ENCODE measurements around the gene OST4.

The OST4 gene

DNA sequence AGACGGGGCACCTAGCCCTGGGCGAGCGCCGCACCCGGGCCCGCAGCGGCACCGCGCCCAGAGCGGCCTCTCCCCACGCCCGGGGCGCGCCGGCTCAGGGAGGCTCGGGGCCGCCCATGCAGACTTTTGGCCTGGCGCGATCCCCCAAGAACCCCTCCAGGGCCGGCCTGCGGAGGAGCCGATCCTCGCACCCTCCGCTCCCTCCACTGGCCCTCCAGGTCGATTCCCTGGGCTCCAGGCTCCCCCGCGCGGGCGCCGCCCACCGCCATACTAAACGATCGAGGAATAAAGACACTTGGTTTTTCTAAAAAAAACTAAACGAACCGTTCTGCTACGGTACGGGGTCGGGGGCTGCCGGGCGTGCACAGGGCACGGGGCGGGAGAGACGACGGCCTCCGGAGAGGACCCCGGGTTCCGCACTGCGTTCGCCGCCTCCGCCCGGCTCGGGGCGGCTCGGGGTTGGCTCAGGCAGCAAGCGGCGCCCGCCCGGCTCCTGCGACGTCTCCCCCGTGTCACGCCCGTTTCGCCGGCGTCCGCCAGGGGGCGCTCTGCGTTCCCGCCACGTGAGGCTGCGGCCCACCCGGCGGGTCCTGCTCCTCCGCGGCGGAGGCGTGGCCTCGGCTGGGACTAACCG is 14.8 kb upstream of the OST4 start:
- Histone ChIP-seq H3K4me2 (ENCODE audit: low read length) (peak overlapping the region; percentile 88), H3K9ac (ENCODE audit: low read length) (peak overlapping the region; percentile 73), H3F3A (ENCODE audit: insufficient read depth, low read length) (no peaks in the 10 kb centered on the region), H3K4me1 (ENCODE audit: insufficient read depth, low read length, severe bottlenecking) (peaks cover 25% of the 10 kb centered on the region), H3K27ac (ENCODE audit: low read depth, low read length, poor library complexity, severe bottlenecking) (no peak overlapping the region), H3K4me3 (ENCODE audit: low read depth, low read length, poor library complexity, severe bottlenecking) (peak overlapping the region; percentile 67), H3K9me3 (ENCODE audit: low read length) (no peaks in the 10 kb centered on the region), H3K36me3 (ENCODE audit: insufficient read depth, low read length) (no peaks in the 10 kb centered on the region), H2AFZ (ENCODE audit: low read length) (no peak overlapping the region), H4K20me1 (ENCODE audit: insufficient read depth, low read length) (no peaks in the 10 kb centered on the region), H3K79me2 (ENCODE audit: insufficient read depth, low read length) (no peaks in the 10 kb centered on the region), H3K27me3 (ENCODE audit: insufficient read depth, low read length) (0 out of 2 replicates have a peak, but pooled peaks cover 11% of the 10 kb centered on the region), H3K9me2 (ENCODE audit: low read depth, low read length) (no peaks in the 10 kb centered on the region)
- peak; percentile 63 for TF ChIP-seq CTCF (IDR thresholded peaks at IDR 0.05; ENCODE audit: low read length)
- no peak for TF ChIP-seq EZH2 (IDR thresholded peaks at IDR 0.05; ENCODE audit: borderline replicate concordance, low read length)

DNA sequence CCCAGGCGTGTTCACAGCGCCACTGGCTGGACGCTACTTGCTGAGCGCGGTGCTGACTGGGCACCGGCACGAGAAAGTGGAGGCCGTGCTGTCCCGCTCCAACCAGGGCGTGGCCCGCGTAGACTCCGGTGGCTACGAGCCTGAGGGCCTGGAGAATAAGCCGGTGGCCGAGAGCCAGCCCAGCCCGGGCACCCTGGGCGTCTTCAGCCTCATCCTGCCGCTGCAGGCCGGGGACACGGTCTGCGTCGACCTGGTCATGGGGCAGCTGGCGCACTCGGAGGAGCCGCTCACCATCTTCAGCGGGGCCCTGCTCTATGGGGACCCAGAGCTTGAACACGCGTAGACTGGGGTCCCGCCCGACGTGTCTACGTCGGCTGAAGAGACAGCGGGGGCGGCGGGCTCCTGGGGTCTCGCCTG is 14.2 kb upstream of the OST4 start:
- H2AFZ ChIP-seq (ENCODE audit: low read length) = no peak overlapping the region
- peak overlapping the region; percentile 73 for H3K9ac ChIP-seq (ENCODE audit: low read length)
- no peaks in the 10 kb centered on the region for H3K9me2 ChIP-seq (ENCODE audit: low read depth, low read length)
- peaks cover 26% of the 10 kb centered on the region for H3K4me1 ChIP-seq (ENCODE audit: insufficient read depth, low read length, severe bottlenecking)
- H3K36me3 ChIP-seq (ENCODE audit: insufficient read depth, low read length) = no peaks in the 10 kb centered on the region
- H3K4me2 ChIP-seq (ENCODE audit: low read length) = peak overlapping the region; percentile 88
- 0 out of 2 replicates have a peak, but pooled peaks cover 11% of the 10 kb centered on the region for H3K27me3 ChIP-seq (ENCODE audit: insufficient read depth, low read length)
- H3K9me3 ChIP-seq (ENCODE audit: low read length) = no peaks in the 10 kb centered on the region
- no peak for TF ChIP-seq EZH2 (IDR thresholded peaks at IDR 0.05; ENCODE audit: borderline replicate concordance, low read length)
- TF ChIP-seq CTCF (IDR thresholded peaks at IDR 0.05; ENCODE audit: low read length) = no peak
- no peak overlapping the region for H3K27ac ChIP-seq (ENCODE audit: low read depth, low read length, poor library complexity, severe bottlenecking)
- H4K20me1 ChIP-seq (ENCODE audit: insufficient read depth, low read length) = no peaks in the 10 kb centered on the region
- H3F3A ChIP-seq (ENCODE audit: insufficient read depth, low read length) = no peaks in the 10 kb centered on the region
- H3K4me3 ChIP-seq (ENCODE audit: low read depth, low read length, poor library complexity, severe bottlenecking) = peak overlapping the region; percentile 67
- H3K79me2 ChIP-seq (ENCODE audit: insufficient read depth, low read length) = no peaks in the 10 kb centered on the region

- Histone ChIP-seq H3K27ac (ENCODE audit: low read depth, low read length, poor library complexity, severe bottlenecking) (no peak overlapping the region), H3K27me3 (ENCODE audit: insufficient read depth, low read length) (0 out of 2 replicates have a peak, but pooled peaks cover 11% of the 10 kb centered on the region), H4K20me1 (ENCODE audit: insufficient read depth, low read length) (no peaks in the 10 kb centered on the region), H3K4me1 (ENCODE audit: insufficient read depth, low read length, severe bottlenecking) (peaks cover 26% of the 10 kb centered on the region), H3K4me3 (ENCODE audit: low read depth, low read length, poor library complexity, severe bottlenecking) (peak overlapping the region; percentile 67), H3K9me3 (ENCODE audit: low read length) (no peaks in the 10 kb centered on the region), H3K9me2 (ENCODE audit: low read depth, low read length) (no peaks in the 10 kb centered on the region), H3K36me3 (ENCODE audit: insufficient read depth, low read length) (no peaks in the 10 kb centered on the region), H3K4me2 (ENCODE audit: low read length) (peak overlapping the region; percentile 88), H3F3A (ENCODE audit: insufficient read depth, low read length) (no peaks in the 10 kb centered on the region), H3K9ac (ENCODE audit: low read length) (peak overlapping the region; percentile 73; the same call in 1 of the 2 replicates), H3K79me2 (ENCODE audit: insufficient read depth, low read length) (no peaks in the 10 kb centered on the region), H2AFZ (ENCODE audit: low read length) (no peak overlapping the region)
- TF ChIP-seq EZH2 (IDR thresholded peaks at IDR 0.05; ENCODE audit: borderline replicate concordance, low read length) (no peak), CTCF (IDR thresholded peaks at IDR 0.05; ENCODE audit: low read length) (no peak)
These were observed 13.7 kb upstream of the OST4 start for GRCh38 chr2:27085062-27085672.

All from OCI-LY1 (cell line).